Measurements from ENCODE around the gene TTC19. TPM values are rescaled to one million over a fixed set of nuclear protein-coding genes. Genes with fewer than 3 reads are reported as not detected.

Gene TTC19
- total RNA-seq, result 10 to 100 TPM; 25.9 to 32.4 TPM
- 10 to 100 TPM; 12.4 to 18.3 TPM for polyA plus RNA-seq
- long read RNA-seq, donor 1, partial matches to known transcripts, result 30 of 46 reads
- long read RNA-seq, donor 1, other reads (novel, unspliced or antisense), result 14 of 46 reads
- long read RNA-seq, donor 2, transcript TTC19-201 (10 exons, 3,002 nt), result major isoform, 9 of 43 reads
- long read RNA-seq, donor 2, partial matches to known transcripts, result 2 of 43 reads
- long read RNA-seq, donor 2, other reads (novel, unspliced or antisense), result 31 of 43 reads

GRCh38 chr17:15999141-15999973, at the start of gene TTC19, which contains the start of gene ZSWIM7:
Gene TTC19, plus strand, starts transcription at chr17:15999824. Its CDS starts 25 bp downstream, at chr17:15999849.
Gene ZSWIM7, minus strand, starts transcription at chr17:15999704. Its CDS starts 110 bp downstream, at chr17:15999594.
- Histone ChIP-seq H3K36me3 (ENCODE audit: control insufficient read depth in 1 of 2, insufficient read depth in 2 of 2, low read length in 1 of 2) (peaks cover under 1 to 7% of the 10 kb centered on the region in 2 donors), H3K9me3 (ENCODE audit: control insufficient read depth, low read length) (no peaks in the 10 kb centered on the region), H3K4me3 (ENCODE audit: low read length in 2 of 2) (peak within 1 kb of the TSS; percentile 59 to 74), H3K27ac (ENCODE audit: low read depth in 1 of 2, low read length in 2 of 2) (peak within 1 kb of the TSS; percentile 34 to 97), H3K27me3 (ENCODE audit: control insufficient read depth in 1 of 2, insufficient read depth in 2 of 2, low read length in 1 of 2) (no peaks in the 10 kb centered on the region), H3K4me1 (ENCODE audit: control insufficient read depth in 1 of 2, insufficient read depth in 2 of 2, low read length in 2 of 2) (no peaks in the 10 kb centered on the region)
- intact Hi-C loops (cut with DNase I), result loop anchor here (2.0 to 5.0 kb wide), 2 partner anchors 172 to 737 kb away; no protein-coding TSS in a partner anchor
- WGBS, 2 donors, result 0% methylated on average over 84 to 91 of the region's 91 CpGs
- ATAC-seq (ENCODE audit: low FRiP score) (peak; percentile 99), DNase-seq (peak; percentile 98 to 99)

GRCh38 chr17:15951368-15952047, 48.1 kb upstream of the TTC19 start:
- intact Hi-C loops (cut with DNase I), result no loop called here
- 96 to 97% methylated on average over 6 of the region's 6 CpGs for WGBS, 2 donors
- peak; percentile 27 for ATAC-seq (ENCODE audit: low FRiP score)

GRCh38 chr17:15952048-15952532, 47.5 kb upstream of the TTC19 start:
- intact Hi-C loops (cut with DNase I), result no loop called here
- no peaks in the 10 kb centered on the region for H3K36me3 ChIP-seq (ENCODE audit: control insufficient read depth in 1 of 2, insufficient read depth in 2 of 2, low read length in 1 of 2)
- ATAC-seq (ENCODE audit: low FRiP score) (no peak), DNase-seq (no peak)
- no peaks in the 10 kb centered on the region for H3K9me3 ChIP-seq (ENCODE audit: control insufficient read depth, low read length)
- no peaks in the 10 kb centered on the region for H3K4me1 ChIP-seq (ENCODE audit: control insufficient read depth in 1 of 2, insufficient read depth in 2 of 2, low read length in 2 of 2)
- H3K27me3 ChIP-seq (ENCODE audit: control insufficient read depth in 1 of 2, insufficient read depth in 2 of 2, low read length in 1 of 2), result no peaks in the 10 kb centered on the region
- no peak overlapping the region for H3K4me3 ChIP-seq (ENCODE audit: low read length in 2 of 2)
- H3K27ac ChIP-seq (ENCODE audit: low read depth in 1 of 2, low read length in 2 of 2), result no peak overlapping the region
- 87 to 93% methylated on average over 7 of the region's 7 CpGs for WGBS, 2 donors

More at GRCh38 chr17:15951368-15952047, 48.1 kb upstream of the TTC19 start:
- Histone ChIP-seq H3K27ac (ENCODE audit: low read depth in 1 of 2, low read length in 2 of 2) (no peak overlapping the region), H3K4me1 (ENCODE audit: control insufficient read depth in 1 of 2, insufficient read depth in 2 of 2, low read length in 2 of 2) (no peaks in the 10 kb centered on the region), H3K4me3 (ENCODE audit: low read length in 2 of 2) (no peak overlapping the region), H3K9me3 (ENCODE audit: control insufficient read depth, low read length) (no peaks in the 10 kb centered on the region), H3K27me3 (ENCODE audit: control insufficient read depth in 1 of 2, insufficient read depth in 2 of 2, low read length in 1 of 2) (no peaks in the 10 kb centered on the region), H3K36me3 (ENCODE audit: control insufficient read depth in 1 of 2, insufficient read depth in 2 of 2, low read length in 1 of 2) (no peaks in the 10 kb centered on the region)
- DNase-seq, result peak in 1 of 2 donors; percentile 50

GRCh38 chr17:15952916-15953790, 46.5 kb upstream of the TTC19 start:
- 80 to 82% methylated on average over 22 of the region's 22 CpGs for WGBS, 2 donors
- Histone ChIP-seq H3K4me3 (ENCODE audit: low read length in 2 of 2) (no peak overlapping the region), H3K36me3 (ENCODE audit: control insufficient read depth in 1 of 2, insufficient read depth in 2 of 2, low read length in 1 of 2) (no peaks in the 10 kb centered on the region), H3K27ac (ENCODE audit: low read depth in 1 of 2, low read length in 2 of 2) (no peak overlapping the region), H3K9me3 (ENCODE audit: control insufficient read depth, low read length) (no peaks in the 10 kb centered on the region), H3K4me1 (ENCODE audit: control insufficient read depth in 1 of 2, insufficient read depth in 2 of 2, low read length in 2 of 2) (no peaks in the 10 kb centered on the region), H3K27me3 (ENCODE audit: control insufficient read depth in 1 of 2, insufficient read depth in 2 of 2, low read length in 1 of 2) (no peaks in the 10 kb centered on the region)
- DNase-seq (peak in 1 of 2 donors; percentile 61), ATAC-seq (ENCODE audit: low FRiP score) (no peak)
- intact Hi-C loops (cut with DNase I), result no loop called here

GRCh38 chr17:15954222-15954621, 45.4 kb upstream of the TTC19 start:
- DNase-seq (peak in 1 of 2 donors; percentile 8), ATAC-seq (ENCODE audit: low FRiP score) (no peak)
- WGBS, 2 donors, result 49 to 59% methylated on average over 5 of the region's 5 CpGs
- intact Hi-C loops (cut with DNase I), result no loop called here
- Histone ChIP-seq H3K9me3 (ENCODE audit: control insufficient read depth, low read length) (no peaks in the 10 kb centered on the region), H3K36me3 (ENCODE audit: control insufficient read depth in 1 of 2, insufficient read depth in 2 of 2, low read length in 1 of 2) (no peaks in the 10 kb centered on the region), H3K27ac (ENCODE audit: low read depth in 1 of 2, low read length in 2 of 2) (no peak overlapping the region), H3K27me3 (ENCODE audit: control insufficient read depth in 1 of 2, insufficient read depth in 2 of 2, low read length in 1 of 2) (no peaks in the 10 kb centered on the region), H3K4me3 (ENCODE audit: low read length in 2 of 2) (no peak overlapping the region), H3K4me1 (ENCODE audit: control insufficient read depth in 1 of 2, insufficient read depth in 2 of 2, low read length in 2 of 2) (no peaks in the 10 kb centered on the region)

GRCh38 chr17:15955793-15956541, 43.7 kb upstream of the TTC19 start:
- 75 to 81% methylated on average over 14 of the region's 14 CpGs for WGBS, 2 donors
- ATAC-seq (ENCODE audit: low FRiP score) (no peak), DNase-seq (no peak)
- Histone ChIP-seq H3K27ac (ENCODE audit: low read depth in 1 of 2, low read length in 2 of 2) (no peak overlapping the region), H3K9me3 (ENCODE audit: control insufficient read depth, low read length) (no peaks in the 10 kb centered on the region), H3K4me1 (ENCODE audit: control insufficient read depth in 1 of 2, insufficient read depth in 2 of 2, low read length in 2 of 2) (no peaks in the 10 kb centered on the region), H3K36me3 (ENCODE audit: control insufficient read depth in 1 of 2, insufficient read depth in 2 of 2, low read length in 1 of 2) (no peaks in the 10 kb centered on the region), H3K27me3 (ENCODE audit: control insufficient read depth in 1 of 2, insufficient read depth in 2 of 2, low read length in 1 of 2) (no peaks in the 10 kb centered on the region), H3K4me3 (ENCODE audit: low read length in 2 of 2) (no peak overlapping the region)
- intact Hi-C loops (cut with DNase I), result no loop called here

GRCh38 chr17:15957206-15957605, 42.4 kb upstream of the TTC19 start:
- Histone ChIP-seq H3K36me3 (ENCODE audit: control insufficient read depth in 1 of 2, insufficient read depth in 2 of 2, low read length in 1 of 2) (no peaks in the 10 kb centered on the region), H3K4me3 (ENCODE audit: low read length in 2 of 2) (no peak overlapping the region), H3K27ac (ENCODE audit: low read depth in 1 of 2, low read length in 2 of 2) (no peak overlapping the region), H3K9me3 (ENCODE audit: control insufficient read depth, low read length) (no peaks in the 10 kb centered on the region), H3K4me1 (ENCODE audit: control insufficient read depth in 1 of 2, insufficient read depth in 2 of 2, low read length in 2 of 2) (no peaks in the 10 kb centered on the region), H3K27me3 (ENCODE audit: control insufficient read depth in 1 of 2, insufficient read depth in 2 of 2, low read length in 1 of 2) (no peaks in the 10 kb centered on the region)
- ATAC-seq (ENCODE audit: low FRiP score), result no peak
- intact Hi-C loops (cut with DNase I), result no loop called here
- WGBS, 2 donors, result 91 to 94% methylated on average over 6 of the region's 6 CpGs
- DNase-seq, result no peak

Data from aorta (tissue), 5 donors.